ENCODE measurements around the gene EVA1C. TPM values are rescaled to one million over a fixed set of nuclear protein-coding genes. Genes with fewer than 3 reads are reported as not detected.
"Not testable (repeated sequence)": the region's sequence is repeated elsewhere in the genome, so short reads cannot be mapped to it uniquely, and the experiment has no call there.

Gene EVA1C
- polyA plus RNA-seq, 1 experiment = 9.6 TPM

DNA sequence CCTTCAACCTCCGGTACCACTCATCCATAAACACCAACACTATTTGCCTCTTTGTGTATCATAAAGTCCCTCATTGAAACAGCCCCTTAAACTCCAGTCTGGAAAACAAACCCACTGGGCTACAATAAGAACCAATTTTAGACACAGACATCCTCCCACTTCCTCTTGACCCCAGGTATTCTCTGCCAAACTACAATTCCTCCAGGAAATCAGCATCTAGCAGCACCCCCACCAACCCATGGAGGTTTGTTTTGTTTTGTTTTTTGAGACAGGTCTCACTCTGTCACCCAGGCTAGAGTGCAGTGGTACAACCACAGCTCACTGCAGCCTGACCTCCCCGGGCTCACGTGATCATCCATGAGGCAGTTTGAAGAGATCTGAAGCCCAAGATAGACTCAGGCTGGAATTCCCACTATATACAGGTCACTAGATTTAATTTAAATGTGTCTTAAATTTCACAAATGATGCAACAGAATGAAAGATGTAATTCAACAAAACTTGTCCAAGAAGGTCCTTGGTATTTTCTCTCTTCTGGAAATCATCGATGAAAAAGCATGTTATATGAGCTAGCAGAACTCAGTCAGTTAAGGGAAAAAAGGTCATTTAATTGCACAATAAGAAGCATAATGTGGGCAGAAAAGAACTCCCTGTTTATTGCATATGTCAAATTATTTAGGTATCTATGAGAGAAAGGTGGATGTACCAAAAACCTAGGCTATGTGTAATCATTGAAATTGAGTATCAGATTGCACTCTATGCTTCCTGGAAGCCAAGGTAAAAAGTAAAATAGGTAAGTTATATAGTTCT lies 142.5 kb downstream of the EVA1C start:
- Histone ChIP-seq H3K36me3 (ENCODE audit: control insufficient read depth, insufficient read depth, low read length) (no peaks in the 10 kb centered on the region), H3K27me3 (ENCODE audit: control insufficient read depth, insufficient read depth, low read length) (no peaks in the 10 kb centered on the region), H3K4me3 (ENCODE audit: low read depth, low read length) (no peak overlapping the region)
- ChIA-PET CTCF (interaction anchor here (0.9 to 1.3 kb wide), 2 partner anchors 14 to 46 kb away, joined by 4 to 5 read pairs; no protein-coding TSS in a partner anchor), POLR2A (no interaction called here)
- TF ChIP-seq, protein P1, sequence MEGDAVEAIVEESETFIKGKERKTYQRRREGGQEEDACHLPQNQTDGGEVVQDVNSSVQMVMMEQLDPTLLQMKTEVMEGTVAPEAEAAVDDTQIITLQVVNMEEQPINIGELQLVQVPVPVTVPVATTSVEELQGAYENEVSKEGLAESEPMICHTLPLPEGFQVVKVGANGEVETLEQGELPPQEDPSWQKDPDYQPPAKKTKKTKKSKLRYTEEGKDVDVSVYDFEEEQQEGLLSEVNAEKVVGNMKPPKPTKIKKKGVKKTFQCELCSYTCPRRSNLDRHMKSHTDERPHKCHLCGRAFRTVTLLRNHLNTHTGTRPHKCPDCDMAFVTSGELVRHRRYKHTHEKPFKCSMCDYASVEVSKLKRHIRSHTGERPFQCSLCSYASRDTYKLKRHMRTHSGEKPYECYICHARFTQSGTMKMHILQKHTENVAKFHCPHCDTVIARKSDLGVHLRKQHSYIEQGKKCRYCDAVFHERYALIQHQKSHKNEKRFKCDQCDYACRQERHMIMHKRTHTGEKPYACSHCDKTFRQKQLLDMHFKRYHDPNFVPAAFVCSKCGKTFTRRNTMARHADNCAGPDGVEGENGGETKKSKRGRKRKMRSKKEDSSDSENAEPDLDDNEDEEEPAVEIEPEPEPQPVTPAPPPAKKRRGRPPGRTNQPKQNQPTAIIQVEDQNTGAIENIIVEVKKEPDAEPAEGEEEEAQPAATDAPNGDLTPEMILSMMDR (IDR thresholded peaks at IDR 0.05; ENCODE audit: insufficient read depth, low read depth, low read length) = no peak
- DNase-seq (ENCODE audit: low read depth) = no peak

DNA sequence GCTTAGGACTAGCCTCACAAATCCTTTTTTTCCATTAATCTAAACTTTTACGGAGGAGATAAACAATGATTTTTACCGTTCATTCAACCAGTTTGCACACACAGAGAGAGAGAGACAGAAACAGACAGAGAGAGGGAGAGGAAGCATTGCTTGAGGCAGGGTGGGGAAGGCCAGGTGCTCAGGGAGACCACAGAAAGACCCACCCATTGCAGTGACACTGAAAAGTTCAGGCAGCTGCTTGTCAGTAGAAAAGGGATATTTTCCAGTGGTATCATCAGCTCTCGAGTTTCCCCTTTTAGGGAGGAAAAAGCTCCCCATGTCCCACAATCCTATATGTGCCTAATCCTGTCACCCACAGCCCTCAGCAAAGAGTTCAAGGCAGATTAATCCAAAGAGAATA lies 145.6 kb downstream of the EVA1C start:
- no peaks in the 10 kb centered on the region for H3K36me3 ChIP-seq (ENCODE audit: control insufficient read depth, insufficient read depth, low read length)
- no peak for DNase-seq (ENCODE audit: low read depth)
- ChIA-PET CTCF (interaction anchor here (0.6 kb wide), 1 partner anchor 145 kb away, joined by 4 read pairs; no protein-coding TSS in a partner anchor), POLR2A (no interaction called here)
- TF ChIP-seq, protein P1 (IDR thresholded peaks at IDR 0.05; ENCODE audit: insufficient read depth, low read depth, low read length) = no peak
- no peak overlapping the region for H3K4me3 ChIP-seq (ENCODE audit: low read depth, low read length)
- no peaks in the 10 kb centered on the region for H3K27me3 ChIP-seq (ENCODE audit: control insufficient read depth, insufficient read depth, low read length)

DNA sequence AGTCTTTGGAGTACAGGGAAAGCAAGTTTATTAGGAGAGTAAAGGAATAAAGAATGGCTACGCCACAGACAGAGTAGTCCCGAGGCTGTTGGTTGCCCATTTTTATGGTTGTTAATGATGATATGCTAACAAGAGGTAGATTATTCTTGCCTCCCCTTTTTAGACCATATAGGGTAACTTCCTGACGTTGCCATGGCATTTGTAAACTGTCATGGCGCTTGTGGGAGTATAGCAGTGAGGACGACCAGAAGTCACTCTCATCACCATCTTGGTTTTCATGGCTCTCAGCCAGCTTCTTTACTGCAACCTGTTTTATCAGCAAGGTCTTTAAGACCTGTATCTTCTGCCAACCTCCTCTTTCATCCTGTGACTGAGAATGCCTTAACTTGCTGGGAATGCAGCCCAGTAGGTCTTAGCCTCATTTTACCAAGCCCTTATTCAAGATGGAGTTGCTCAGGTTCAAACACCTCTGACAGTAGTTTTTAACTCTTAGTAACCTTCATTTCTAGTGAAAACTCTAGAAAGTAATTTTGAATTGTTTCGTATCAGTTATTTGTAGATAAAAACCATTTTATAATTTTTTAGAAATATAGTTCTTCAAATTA lies 146.6 kb downstream of the EVA1C start:
- TF ChIP-seq, protein P1 (IDR thresholded peaks at IDR 0.05; ENCODE audit: insufficient read depth, low read depth, low read length) = no peak
- Histone ChIP-seq H3K27me3 (ENCODE audit: control insufficient read depth, insufficient read depth, low read length) (no peaks in the 10 kb centered on the region), H3K36me3 (ENCODE audit: control insufficient read depth, insufficient read depth, low read length) (no peaks in the 10 kb centered on the region), H3K4me3 (ENCODE audit: low read depth, low read length) (no peak overlapping the region)
- ChIA-PET POLR2A (no interaction called here), CTCF (interaction anchor here (4.1 to 4.4 kb wide), 2 partner anchors 144 to 156 kb away, joined by 28 to 44 read pairs; no protein-coding TSS in a partner anchor)
- DNase-seq (ENCODE audit: low read depth) = no peak

DNA sequence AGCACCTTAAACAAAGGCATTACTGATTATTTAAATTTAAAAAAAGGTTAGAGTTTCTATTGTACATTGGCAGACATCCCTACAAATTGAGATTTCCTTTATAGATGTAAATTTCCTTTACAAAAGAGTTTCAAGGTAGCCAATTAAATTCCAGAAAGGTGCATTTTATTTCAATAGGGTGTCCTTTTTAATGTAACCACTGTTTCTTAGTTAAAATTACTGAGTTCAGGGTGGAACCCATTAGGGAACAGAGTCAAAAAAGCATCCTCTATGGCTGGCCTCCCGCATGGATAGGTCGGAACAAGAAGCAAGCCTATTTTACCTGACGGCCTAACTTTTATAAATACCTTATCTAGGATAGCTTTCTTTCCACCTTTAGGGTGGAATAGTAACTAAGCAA lies 148.4 kb downstream of the EVA1C start:
- Histone ChIP-seq H3K4me3 (ENCODE audit: low read depth, low read length) (no peak overlapping the region), H3K36me3 (ENCODE audit: control insufficient read depth, insufficient read depth, low read length) (no peaks in the 10 kb centered on the region), H3K27me3 (ENCODE audit: control insufficient read depth, insufficient read depth, low read length) (no peaks in the 10 kb centered on the region)
- CTCF ChIA-PET = interaction anchor here (0.6 to 4.4 kb wide), 8 partner anchors 8 to 165 kb away, joined by 3 to 44 read pairs (median 7); no protein-coding TSS in a partner anchor
- no peak for DNase-seq (ENCODE audit: low read depth)
- TF ChIP-seq, protein P1 (IDR thresholded peaks at IDR 0.05; ENCODE audit: insufficient read depth, low read depth, low read length) = no peak
- POLR2A ChIA-PET = interaction anchor here (1.1 kb wide), 1 partner anchor 51 kb away, joined by 12 read pairs; the partner anchor contains the start of gene CFAP298

DNA sequence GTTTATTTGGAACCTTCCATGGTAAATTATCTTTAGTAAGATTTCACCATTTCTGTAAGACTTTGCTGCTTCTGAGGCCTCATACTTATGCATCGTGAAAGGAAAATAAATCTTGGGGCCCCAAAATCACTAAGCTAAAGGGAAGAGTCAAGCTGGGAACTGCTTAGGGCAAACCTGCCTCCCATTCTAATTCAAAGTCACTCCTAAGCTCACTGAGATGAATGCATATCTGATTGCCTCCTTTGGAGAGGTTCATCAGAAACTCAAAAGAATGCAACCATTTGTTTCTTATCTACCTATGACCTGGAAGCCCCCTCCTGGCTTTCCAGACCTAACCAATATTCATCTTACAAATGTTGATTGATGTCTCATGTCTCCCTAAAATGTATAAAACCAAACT lies 149.0 kb downstream of the EVA1C start:
- H3K4me3 ChIP-seq (ENCODE audit: low read depth, low read length); H3K27me3 ChIP-seq (ENCODE audit: control insufficient read depth, insufficient read depth, low read length); POLR2A ChIA-PET; H3K36me3 ChIP-seq (ENCODE audit: control insufficient read depth, insufficient read depth, low read length); DNase-seq (ENCODE audit: low read depth): not testable (repeated sequence)
- CTCF ChIA-PET = interaction anchor here (0.6 to 4.4 kb wide), 10 partner anchors 8 to 166 kb away, joined by 3 to 44 read pairs (median 6); no protein-coding TSS in a partner anchor

Measured in BJ (cell line).